Urothelium cell line (cell line): ENCODE results near the gene KRT83.
"Not testable (repeated sequence)": the region's sequence is repeated elsewhere in the genome, so short reads cannot be mapped to it uniquely, and the experiment has no call there.

Experiments used
- DNase-seq: peaks from one replicate; pipeline ENCODE4 v3.0.0; 2011; ENCODE audit warnings: low spot score, mixed read lengths
- FAIRE-seq: peaks from 2 replicates; lab custom pipeline; 2011; peaks lifted over from hg19 to GRCh38; lab: Jason Lieb, UNC

KRT83 gene

DNA sequence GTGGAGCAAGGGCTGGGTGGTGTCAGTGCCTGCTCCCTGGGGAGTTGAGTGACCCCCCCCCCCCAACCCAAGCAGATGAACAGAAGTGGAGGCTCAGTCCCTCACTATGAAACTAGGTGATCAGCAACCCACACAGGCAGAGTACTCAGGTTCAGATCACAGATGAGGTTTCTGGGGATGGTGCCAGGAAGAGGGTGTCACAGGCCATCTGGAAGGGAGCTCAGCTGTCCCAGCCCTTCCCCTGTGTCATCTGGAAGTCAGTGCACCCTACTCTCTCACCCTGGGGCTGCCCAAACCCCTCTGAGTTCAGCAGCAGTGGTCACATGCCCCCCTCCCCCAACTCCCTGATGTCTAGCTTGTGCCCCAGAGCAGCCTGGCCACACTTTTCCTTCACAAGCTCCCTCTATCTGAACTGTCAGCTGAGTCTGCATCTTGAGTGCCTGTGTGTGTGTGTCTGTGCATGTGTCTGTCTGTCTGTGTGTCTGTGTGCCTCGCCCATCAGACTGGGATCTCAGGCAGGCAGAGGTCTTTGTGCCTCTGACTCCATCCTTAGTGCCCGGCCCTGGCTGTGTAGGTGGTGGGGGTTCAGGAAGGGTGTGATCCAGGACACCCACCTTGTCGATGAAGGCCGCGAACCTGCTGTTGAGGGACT is 30.6 kb downstream of the KRT83 start:
- DNase-seq, result not testable (repeated sequence)
- FAIRE-seq, result peak; percentile 91

DNA sequence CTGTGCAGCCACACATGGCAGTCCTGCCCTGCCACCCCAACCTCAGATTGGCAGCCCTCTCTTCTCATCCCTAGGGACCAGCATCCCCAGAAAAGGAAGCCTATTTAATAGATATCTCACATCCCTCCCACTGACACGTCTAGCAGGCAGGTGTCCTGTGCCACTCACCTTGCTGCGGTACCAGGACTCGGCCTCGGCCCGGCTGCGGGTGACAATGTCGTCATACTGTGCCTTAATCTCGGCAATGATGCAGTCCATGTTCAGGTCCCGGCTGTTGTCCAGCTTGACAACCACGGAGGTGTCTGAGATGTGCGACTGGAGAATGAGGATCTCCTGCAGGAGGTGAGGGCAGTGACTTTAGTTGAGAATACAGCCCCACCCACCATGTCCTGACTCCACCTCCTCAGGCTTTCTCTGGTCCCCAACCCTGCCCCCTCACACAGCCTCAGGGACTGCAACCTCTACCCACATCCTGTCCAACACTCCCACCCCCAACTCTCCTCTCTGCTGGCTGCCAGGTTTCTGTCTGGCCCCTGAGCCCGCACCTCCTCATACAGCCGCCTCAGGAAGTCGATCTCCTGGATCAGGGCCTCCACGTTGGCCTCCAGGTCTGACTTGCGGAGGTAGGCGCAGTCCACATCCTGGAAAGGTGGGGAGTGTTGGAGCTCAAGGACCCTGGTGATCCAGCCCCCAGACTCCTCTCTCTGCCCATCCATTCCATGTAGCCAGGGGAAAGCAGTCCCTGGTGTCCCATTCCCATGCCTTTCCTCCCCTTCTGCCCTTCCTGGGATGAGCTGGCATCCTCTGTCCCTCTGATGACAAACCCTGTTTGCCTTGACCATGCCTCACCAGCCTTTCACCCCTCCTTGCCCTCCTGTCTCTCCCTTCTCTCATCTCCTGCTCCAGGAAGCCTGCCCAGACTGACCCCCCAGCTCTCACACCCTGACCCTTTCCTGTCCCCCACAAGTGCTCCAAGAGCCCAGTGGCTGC is 33.1 kb downstream of the KRT83 start:
- DNase-seq (peak; percentile 53), FAIRE-seq (peak; percentile 77)

DNA sequence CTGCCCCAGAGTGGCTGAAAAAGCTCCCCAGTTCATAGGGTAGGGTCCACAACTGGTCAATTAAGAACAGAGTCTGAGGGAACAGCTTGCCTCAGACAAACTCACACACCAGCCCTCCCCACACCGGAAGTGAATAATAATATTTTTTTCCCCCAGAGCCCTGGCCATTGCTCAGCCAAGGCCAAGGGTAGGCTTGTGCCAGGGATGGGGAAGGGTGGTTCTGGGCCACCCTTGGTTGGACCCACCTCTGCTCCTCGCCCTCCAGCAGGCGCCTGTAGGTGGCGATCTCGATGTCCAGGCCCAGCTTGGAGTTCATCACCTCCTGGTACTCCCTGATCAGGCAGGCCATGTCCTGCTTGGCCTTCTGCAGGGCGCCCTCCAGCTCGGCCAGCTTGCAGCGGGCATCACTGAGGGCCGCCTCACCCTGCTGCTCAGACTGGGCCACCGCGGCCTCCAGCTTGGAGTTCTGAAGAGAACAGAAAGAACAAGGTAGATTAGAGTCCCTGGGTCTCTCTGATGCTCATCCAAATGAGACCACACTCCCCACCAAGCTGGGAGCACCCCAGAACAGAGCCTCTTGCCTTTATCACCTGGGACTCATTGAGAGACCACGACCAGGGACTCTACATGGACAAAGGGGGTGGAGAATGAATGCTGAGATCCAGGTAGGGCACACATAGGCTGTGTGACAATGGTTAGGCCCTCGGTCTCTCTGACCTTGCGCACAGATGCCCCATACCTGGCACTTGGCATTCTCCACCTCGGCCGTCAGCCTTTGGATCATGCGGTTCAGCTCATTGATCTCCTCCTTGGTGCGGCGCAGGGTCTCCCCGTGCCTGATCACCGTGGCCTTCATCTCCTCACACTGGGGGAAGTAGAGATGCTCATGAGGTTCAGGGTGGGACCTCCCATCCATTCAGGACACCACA is 34.1 kb downstream of the KRT83 start:
- peak; percentile 50 for FAIRE-seq
- DNase-seq, result peak; percentile 35

DNA sequence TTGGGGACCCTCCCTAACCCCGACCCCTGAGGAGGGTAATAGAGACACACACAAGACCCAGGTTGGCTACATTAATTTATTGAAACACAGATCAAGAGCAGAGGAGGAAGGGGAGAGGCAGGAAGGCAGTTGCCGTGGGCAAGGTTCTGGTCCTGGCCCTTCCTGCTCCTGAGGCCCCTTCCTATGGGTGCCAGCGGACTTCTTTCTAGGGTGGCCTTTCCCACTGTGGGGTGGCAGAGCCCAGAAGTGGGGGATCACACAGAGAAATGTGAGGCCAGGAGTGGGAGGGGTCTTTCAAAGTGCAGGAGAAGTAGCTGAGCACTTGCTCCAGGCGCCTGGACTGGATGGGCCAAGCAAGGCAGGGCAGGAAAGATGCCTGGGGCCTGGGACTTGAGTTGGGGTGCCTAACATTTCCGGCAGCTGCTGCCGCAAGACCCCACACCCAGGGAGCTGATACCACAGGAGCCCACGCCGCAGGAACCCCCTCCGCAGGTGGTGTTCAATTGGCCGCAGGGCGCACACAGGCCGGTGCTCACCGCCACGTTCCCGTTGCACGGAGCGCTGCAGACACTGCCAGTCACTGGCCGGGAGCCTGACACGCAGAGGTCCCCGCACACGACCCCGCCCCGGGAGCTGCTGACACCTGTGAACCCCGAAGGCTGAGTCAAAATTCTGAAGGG is 35.2 kb downstream of the KRT83 start:
- DNase-seq (no peak), FAIRE-seq (no peak)

DNA sequence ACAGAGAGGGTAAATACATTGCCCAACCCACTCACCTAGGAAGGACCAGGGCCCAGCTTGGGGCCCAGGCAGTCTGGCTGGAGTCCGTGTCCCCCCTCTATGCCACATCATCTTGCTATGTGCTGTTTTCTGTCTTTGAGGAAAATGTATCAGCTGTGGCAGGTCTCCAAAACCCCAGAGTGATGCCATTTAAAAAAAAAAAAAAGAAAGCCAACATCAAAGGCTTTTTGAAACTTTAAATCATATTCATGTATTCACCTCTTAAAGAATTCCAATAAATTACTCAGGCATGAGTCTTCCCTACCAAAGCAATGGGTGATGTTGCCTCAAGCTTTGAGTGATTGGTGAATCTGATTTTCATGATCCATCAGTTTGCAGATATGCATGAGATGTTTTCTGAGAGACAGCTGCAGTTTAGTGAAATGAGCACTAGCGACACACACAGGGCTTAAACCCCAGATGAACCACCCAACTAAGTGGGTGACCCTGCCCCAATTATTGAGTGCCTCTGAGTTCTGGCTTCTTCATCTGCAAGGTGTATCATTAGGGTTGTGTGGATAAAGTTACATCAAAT is 35.9 kb downstream of the KRT83 start:
- peak; percentile 59 for DNase-seq

DNA sequence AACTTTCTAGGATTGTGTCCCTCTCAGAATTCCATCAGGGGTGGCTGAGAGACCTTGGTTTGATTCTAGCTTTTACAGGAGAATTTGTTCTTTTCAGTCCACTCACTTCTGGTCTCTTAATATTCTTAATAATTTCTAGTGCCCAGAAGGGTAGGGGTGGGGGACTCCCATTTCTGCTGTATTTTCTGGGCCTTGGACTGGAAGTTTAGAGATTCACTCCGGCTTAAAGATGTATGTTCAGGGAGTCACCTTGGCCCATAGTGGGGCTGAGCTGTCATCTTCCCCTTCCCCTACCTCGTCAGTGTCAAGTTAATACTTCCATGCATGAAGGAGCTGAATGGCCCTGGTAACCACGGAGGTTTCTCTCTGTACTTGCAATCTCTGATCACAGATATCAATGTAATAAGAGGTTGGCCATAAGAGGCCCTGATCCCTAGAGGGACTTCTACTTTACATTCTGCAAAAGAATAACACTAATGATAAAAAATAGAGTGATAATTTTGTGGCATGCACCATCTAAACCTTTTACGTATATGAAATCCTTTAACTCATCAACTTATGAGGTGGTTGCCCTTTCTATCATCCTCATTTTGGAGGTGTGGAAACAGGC is 36.5 kb downstream of the KRT83 start:
- no peak for FAIRE-seq
- no peak for DNase-seq

More for the DNA sequence above, 35.9 kb downstream of the KRT83 start:
- FAIRE-seq, result peak; percentile 78

DNA sequence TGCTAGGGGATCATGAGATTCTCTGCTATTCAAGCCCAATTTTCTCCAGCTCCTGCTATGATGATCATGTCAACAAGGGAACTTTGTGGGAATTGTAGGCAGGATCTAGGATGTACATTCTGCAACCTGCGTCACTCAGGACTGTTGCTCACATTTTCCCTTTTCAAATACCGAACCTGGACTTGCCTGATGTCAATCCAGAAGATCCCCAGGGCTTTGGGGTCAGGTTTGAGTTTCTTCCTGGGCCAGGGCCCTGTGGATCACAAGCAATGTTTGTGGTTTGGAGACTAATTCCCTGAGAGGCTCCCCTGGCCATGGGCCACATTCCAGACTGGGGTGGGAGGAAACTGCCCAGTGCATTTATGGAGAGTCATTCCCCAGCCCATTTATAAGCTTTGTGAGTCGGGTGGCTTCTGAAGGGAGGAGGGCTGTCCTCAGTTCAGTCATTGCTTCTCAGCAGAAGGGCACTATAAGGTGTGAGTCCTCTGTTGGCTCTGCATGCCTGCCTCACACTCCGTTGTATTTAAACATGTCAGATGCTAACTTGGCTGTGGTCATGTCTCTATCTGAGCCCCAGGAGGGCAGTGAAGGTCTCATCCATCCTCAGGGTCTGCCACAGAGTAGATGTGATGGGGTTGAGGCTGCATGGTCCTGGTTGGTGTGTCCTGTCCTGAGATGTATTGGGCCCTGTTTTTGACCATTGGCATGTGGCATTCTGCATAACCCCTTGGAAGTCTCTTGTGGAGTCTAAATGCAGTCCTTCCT is 40.2 kb downstream of the KRT83 start:
- peak; percentile 90 for DNase-seq
- peak; percentile 90 for FAIRE-seq

DNA sequence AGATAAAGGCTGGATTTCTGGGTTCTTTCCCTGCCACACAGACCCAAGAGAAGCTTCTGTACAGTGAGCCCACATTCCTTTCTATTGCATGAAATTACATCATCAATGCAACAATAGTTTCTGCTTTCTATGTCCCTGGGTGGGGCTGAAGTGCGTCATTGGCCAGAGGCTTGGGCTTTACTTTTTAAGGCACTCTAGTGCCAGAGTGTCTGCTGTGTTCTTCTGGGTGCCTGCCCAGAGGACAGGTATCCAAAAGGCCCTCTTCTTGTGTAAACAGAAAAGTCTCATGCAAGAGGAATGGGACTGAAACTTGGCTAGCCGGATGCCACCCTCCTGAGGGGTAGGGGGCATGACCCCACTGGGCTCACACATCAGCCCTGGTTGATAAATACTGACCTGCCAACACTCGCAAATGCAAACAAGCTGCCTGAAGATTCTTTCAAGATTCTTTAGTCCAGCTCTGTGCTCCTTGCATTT is 40.8 kb downstream of the KRT83 start:
- peak; percentile 30 for FAIRE-seq
- peak; percentile 83 for DNase-seq

DNA sequence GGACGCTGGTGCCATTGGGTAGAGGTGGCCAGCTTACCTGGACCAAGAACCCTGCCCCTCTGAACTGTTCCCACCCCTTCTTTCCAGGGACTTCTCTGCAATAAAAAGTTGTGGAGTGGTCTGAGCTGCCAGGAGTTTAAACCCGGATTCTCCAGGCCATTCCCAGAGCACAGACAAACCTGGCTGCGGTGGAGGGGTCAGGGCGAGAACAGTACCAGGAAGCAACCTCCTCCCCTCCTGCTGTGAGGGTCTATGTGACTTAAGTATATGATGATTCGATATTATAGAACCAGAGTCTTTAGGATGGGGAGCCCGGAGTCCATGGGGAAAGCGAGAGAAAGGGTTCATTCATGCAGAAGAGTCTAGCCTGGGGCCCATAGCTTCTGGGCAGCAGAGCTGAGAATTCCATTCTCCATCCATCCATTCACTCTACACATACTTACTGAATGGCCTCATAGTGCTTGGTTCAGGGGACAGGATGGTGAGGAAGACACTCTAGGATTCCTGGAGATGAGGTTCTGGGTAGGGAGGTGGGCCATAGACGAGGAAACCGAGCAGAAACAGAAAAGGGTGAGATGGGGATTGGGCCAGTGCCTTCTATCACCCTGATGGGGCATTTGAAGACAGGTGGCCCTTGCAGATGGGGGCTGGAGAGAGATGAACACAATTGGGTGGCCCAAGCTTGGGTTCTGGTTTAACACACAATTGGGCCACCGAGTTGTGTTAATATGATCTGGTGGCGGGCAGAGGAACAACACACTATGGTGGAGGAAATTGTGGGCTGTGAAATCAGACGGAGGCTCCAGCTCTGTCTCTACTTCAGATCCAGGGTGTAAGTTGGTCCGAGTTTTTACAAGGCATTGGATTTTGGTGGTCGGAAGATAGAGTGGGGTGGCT is 41.5 kb downstream of the KRT83 start:
- FAIRE-seq (peak; percentile 32), DNase-seq (no peak)

DNA sequence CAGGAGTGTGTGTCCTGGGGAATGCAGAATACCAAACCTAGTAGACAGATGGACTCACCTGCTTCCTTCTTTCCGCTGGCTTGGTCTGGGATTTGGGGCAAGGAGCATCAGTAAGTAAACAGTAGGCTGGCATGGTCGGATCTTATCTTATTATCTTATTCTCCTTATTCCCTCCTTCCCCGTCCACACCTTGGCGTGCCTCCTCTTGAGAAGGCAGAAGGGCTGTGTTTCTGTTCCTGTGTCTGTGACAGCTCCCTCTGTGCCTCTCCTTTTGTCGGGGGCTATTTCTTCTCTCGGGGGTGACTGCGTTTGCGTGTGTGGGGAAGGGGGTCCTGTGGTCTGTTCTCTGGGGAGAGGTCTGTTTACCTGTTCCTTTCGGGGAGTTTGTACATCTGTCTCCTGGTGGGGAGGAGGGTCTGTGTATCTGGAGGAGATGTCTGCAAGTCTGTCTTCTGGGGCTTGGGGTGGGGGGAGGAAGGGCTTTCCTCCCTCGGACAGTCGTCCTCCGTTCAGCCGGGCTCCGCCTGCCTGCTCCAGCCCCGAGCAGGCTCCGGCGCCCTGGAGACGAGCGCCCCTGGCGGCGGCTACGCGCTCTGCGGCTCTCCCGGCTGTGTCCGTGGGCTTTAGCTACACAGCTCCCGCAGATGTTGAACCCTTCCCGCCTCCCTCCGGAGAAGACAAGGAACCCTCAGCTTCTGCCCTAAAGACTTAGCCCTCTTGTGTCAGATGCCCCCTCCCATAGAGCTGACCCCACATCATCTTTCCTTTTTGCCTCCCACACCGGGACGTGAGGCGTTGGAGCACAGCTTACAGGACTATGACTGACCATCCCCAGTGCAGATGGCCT is 42.4 kb downstream of the KRT83 start:
- DNase-seq (peak; percentile 83), FAIRE-seq (peak; percentile 40)

DNA sequence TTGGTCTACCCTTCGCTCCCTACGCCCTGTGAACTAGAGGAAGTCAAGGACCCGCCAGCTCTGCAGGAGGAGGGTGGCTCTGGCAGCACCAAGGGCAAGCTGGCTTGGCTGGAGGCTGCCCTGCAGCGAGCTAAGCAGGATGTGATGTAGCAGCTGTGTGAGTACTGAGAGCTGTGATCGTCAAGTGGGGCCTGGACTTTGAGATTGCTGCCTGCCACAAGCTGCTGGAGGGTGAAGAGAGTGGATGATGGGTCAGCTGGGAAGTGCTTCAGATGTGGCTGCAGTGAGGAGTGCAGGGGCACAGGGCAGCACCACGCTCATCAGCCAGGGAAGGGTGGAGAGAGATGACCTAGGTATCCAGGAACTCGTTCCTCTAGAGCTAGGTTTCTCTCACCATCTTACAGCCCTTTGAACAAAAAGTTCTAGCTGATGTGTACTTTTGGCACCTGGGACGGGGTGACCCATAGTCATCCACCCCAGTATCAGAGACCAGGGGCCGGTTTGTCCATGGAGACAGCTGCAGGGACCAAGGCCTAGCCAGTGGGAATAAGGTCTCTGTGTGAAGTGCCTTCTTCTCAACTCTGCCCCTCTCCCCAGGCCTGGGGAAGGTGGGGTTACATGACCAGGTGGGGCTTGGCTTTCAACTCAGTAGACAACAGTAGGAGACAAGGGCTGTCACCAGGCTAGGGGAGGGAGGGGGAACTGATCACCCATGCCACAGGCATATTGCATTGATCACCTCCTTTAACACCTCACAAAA is 43.5 kb downstream of the KRT83 start:
- DNase-seq (no peak), FAIRE-seq (no peak)

DNA sequence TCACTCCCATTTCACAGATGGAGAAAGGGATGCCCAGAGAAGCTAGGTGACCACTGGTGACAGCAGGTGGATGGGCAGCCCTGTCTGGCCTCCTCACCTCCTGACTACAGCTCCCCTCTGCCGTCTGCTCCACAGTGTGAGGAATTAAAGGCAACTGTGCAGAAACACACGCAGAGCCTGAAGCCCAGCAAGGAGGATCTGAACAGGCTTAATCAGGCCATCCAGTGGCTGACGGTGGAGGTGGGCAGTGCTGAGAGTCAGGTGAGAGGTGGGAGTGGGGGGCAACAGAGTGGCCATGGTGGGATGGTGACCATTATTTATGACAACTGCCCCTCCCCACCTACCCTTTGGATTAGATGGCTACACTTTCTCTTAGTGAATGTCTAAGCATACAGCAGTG is 45.5 kb downstream of the KRT83 start:
- FAIRE-seq (no peak), DNase-seq (no peak)

DNA sequence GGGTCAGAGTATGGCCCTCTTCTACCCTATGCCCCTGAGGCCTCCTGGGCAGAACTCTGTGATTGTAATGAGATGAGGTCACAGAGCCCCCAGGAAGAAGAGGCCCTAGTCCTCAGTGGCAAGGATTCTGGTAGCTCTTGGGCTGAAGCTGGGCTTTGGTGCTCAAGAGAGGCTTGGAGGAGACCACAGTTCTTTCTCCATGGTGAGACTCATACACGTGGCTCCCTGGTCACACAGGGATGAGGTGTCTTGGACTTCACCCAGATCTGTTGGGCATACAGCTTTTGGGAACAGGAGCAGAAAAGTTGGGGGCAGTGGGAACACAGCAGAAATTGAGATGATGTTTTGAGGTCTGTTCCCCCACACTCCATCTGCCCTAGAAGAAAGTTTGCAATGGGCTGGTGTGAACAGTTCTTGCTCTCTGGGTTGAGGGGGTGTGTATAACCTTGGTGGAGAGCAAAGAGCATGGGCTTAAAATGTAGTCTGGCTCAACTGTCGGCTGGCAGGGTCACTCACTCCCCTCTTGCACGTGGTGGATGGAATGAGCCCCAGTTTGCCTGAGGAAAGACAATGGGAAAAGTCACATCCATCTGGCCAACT is 46.6 kb downstream of the KRT83 start, which contains the start of gene KRT86:
KRT86 (plus strand) TSS at position 125 of the 600 bp plus-strand sequence. CDS start 27,272 bp downstream, outside the sequence.
- no peak for FAIRE-seq
- no peak for DNase-seq

DNA sequence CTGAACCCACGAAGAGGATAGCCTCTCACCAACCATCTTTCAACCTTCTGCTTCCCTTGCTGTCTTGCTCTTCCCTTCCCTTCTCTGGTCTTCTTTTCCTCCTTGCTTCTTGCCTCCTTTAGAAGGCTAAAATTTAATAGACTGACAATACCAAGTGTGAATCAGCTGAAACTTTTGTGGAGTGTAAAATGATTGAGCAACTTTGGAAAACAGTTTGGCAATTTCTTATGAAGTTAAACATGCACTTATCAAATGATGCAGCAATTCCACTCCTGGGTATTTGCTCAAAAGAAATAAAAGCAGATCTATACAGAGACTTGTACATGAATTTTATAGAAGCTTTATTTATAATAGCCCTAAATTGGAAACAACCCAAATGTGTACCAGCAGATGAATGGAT is 50.0 kb downstream of the KRT83 start:
- DNase-seq (no peak), FAIRE-seq (no peak)

DNA sequence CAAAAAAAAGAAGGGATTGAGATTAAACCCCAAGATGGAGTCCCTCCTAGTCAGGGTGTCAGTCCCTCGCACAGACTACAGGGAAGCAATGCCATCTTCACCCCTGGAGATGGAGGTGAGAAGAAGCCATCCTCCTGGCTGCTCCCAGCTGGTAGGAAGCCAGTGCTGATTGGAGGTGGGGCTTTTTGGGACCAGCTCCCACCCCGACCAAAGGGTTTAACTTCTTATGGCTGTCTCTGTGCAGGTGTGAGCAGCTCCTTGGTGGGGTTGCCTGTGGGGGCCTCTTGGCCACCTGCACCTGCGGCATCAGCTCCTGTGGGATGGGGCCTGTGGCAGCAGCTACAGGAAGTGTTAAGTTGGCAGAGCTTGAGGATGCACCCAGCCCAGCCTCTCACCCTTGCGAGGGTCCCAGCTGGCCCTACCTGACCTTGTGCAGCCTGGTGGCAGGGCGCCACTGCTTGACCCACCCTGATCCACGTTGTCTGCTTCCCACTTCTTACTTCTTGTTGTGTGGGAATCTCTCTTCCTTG is 50.6 kb downstream of the KRT83 start:
- no peak for DNase-seq
- no peak for FAIRE-seq
